ENCODE measurements around the gene CD180.

The CD180 gene

GRCh38 chr5:67152400-67152799 is 44.2 kb downstream of the CD180 start:
- Mint-ChIP-seq H3K4me1 (peaks cover 14% of the 10 kb centered on the region), H3K27me3 (ENCODE audit: low read depth) (no peaks in the 10 kb centered on the region), H3K4me3 (no peak overlapping the region), H3K36me3 (ENCODE audit: low read depth) (peaks cover 48% of the 10 kb centered on the region), H3K9me3 (no peaks in the 10 kb centered on the region), H3K27ac (no peak overlapping the region)
- TF ChIP-seq CTCF (IDR thresholded peaks at IDR 0.05; ENCODE audit: unreplicated experiment in 3 of 3) = no peak

GRCh38 chr5:67149951-67150523 is 46.6 kb downstream of the CD180 start:
- Mint-ChIP-seq H3K27me3 (ENCODE audit: low read depth) (no peaks in the 10 kb centered on the region), H3K9me3 (no peaks in the 10 kb centered on the region), H3K36me3 (ENCODE audit: low read depth) (peaks cover 59% of the 10 kb centered on the region), H3K27ac (peak overlapping the region in 1 of 3 experiments; percentile 12), H3K4me1 (peaks cover 14% of the 10 kb centered on the region), H3K4me3 (no peak overlapping the region)
- TF ChIP-seq CTCF (IDR thresholded peaks at IDR 0.05; ENCODE audit: unreplicated experiment in 3 of 3) = peak; percentile 43 to 55 (median 47)

- H3K4me3 Mint-ChIP-seq = no peak overlapping the region
- peaks cover 60% of the 10 kb centered on the region for H3K36me3 Mint-ChIP-seq (ENCODE audit: low read depth)
- no peak for TF ChIP-seq CTCF (IDR thresholded peaks at IDR 0.05; ENCODE audit: unreplicated experiment in 3 of 3)
- H3K9me3 Mint-ChIP-seq = no peaks in the 10 kb centered on the region
- H3K27me3 Mint-ChIP-seq (ENCODE audit: low read depth) = no peaks in the 10 kb centered on the region
- peak overlapping the region in 1 of 3 experiments; percentile 12 for H3K27ac Mint-ChIP-seq
- H3K4me1 Mint-ChIP-seq = peaks cover 14% of the 10 kb centered on the region
These were observed 47.3 kb downstream of the CD180 start for GRCh38 chr5:67149057-67149950.

- no peaks in the 10 kb centered on the region for H3K9me3 Mint-ChIP-seq
- no peak overlapping the region for H3K27ac Mint-ChIP-seq
- H3K27me3 Mint-ChIP-seq (ENCODE audit: low read depth) = no peaks in the 10 kb centered on the region
- TF ChIP-seq CTCF (IDR thresholded peaks at IDR 0.05; ENCODE audit: unreplicated experiment in 3 of 3) = no peak
- H3K36me3 Mint-ChIP-seq (ENCODE audit: low read depth) = peaks cover 65% of the 10 kb centered on the region
- H3K4me3 Mint-ChIP-seq = no peak overlapping the region
- peaks cover 14% of the 10 kb centered on the region for H3K4me1 Mint-ChIP-seq
These were observed 48.8 kb downstream of the CD180 start for GRCh38 chr5:67147760-67148159.

GRCh38 chr5:67146981-67147380 is 49.6 kb downstream of the CD180 start:
- Mint-ChIP-seq H3K27me3 (ENCODE audit: low read depth) (no peaks in the 10 kb centered on the region), H3K4me3 (no peak overlapping the region), H3K36me3 (ENCODE audit: low read depth) (peaks cover 69% of the 10 kb centered on the region), H3K4me1 (peaks cover 14% of the 10 kb centered on the region), H3K27ac (no peak overlapping the region), H3K9me3 (no peaks in the 10 kb centered on the region)
- TF ChIP-seq CTCF (IDR thresholded peaks at IDR 0.05; ENCODE audit: unreplicated experiment in 3 of 3) = no peak

Measured in nephron (organoid).